ENCODE measurements around the gene NR3C2.

Gene NR3C2

GRCh38 chr4:148073349-148073748, 368.9 kb downstream of the NR3C2 start:
- Histone ChIP-seq H3K79me2 (ENCODE audit: insufficient read depth, low read depth) (no peaks in the 10 kb centered on the region), H3K4me1 (ENCODE audit: low read depth, poor library complexity, severe bottlenecking) (no peaks in the 10 kb centered on the region), H4K20me1 (ENCODE audit: insufficient read depth) (no peaks in the 10 kb centered on the region), H3K9ac (no peak overlapping the region), H2AFZ (ENCODE audit: low read depth) (no peak overlapping the region), H3K36me3 (ENCODE audit: insufficient read depth) (peaks cover 7% of the 10 kb centered on the region), H3K4me2 (no peak overlapping the region), H3K4me3 (IDR thresholded peaks at IDR 0.05; ENCODE audit: insufficient read depth, low read depth, low read length) (no peak overlapping the region), H3K27me3 (ENCODE audit: insufficient read depth, low read depth) (no peaks in the 10 kb centered on the region), H3K27ac (no peak overlapping the region)
- TF ChIP-seq CTCF (conservative IDR thresholded peaks at IDR 0.05; ENCODE audit: low read depth, low read length), result no peak

- H3K36me3 ChIP-seq (ENCODE audit: insufficient read depth), result peaks cover 7% of the 10 kb centered on the region
- H3K4me1 ChIP-seq (ENCODE audit: low read depth, poor library complexity, severe bottlenecking), result no peaks in the 10 kb centered on the region
- H2AFZ ChIP-seq (ENCODE audit: low read depth), result no peak overlapping the region
- H3K4me2 ChIP-seq, result no peak overlapping the region
- no peaks in the 10 kb centered on the region for H4K20me1 ChIP-seq (ENCODE audit: insufficient read depth)
- no peak overlapping the region for H3K9ac ChIP-seq
- H3K27ac ChIP-seq, result no peak overlapping the region
- no peak for TF ChIP-seq CTCF (conservative IDR thresholded peaks at IDR 0.05; ENCODE audit: low read depth, low read length)
- H3K79me2 ChIP-seq (ENCODE audit: insufficient read depth, low read depth), result no peaks in the 10 kb centered on the region
- H3K27me3 ChIP-seq (ENCODE audit: insufficient read depth, low read depth), result no peaks in the 10 kb centered on the region
- no peak overlapping the region for H3K4me3 ChIP-seq (IDR thresholded peaks at IDR 0.05; ENCODE audit: insufficient read depth, low read depth, low read length)
Observed at GRCh38 chr4:148072789-148073188, 369.4 kb downstream of the NR3C2 start.

GRCh38 chr4:148071009-148071408, 371.2 kb downstream of the NR3C2 start:
- H3K4me1 ChIP-seq (ENCODE audit: low read depth, poor library complexity, severe bottlenecking), result no peaks in the 10 kb centered on the region
- H3K27ac ChIP-seq, result no peak overlapping the region
- TF ChIP-seq CTCF (conservative IDR thresholded peaks at IDR 0.05; ENCODE audit: low read depth, low read length), result no peak
- H4K20me1 ChIP-seq (ENCODE audit: insufficient read depth), result no peaks in the 10 kb centered on the region
- H3K27me3 ChIP-seq (ENCODE audit: insufficient read depth, low read depth), result no peaks in the 10 kb centered on the region
- H3K36me3 ChIP-seq (ENCODE audit: insufficient read depth), result peaks cover 7% of the 10 kb centered on the region
- no peak overlapping the region for H3K4me2 ChIP-seq
- H2AFZ ChIP-seq (ENCODE audit: low read depth), result no peak overlapping the region
- no peak overlapping the region for H3K4me3 ChIP-seq (IDR thresholded peaks at IDR 0.05; ENCODE audit: insufficient read depth, low read depth, low read length)
- H3K9ac ChIP-seq, result no peak overlapping the region
- H3K79me2 ChIP-seq (ENCODE audit: insufficient read depth, low read depth), result no peaks in the 10 kb centered on the region

GRCh38 chr4:148069895-148070178, 372.4 kb downstream of the NR3C2 start:
- Histone ChIP-seq H3K4me1 (ENCODE audit: low read depth, poor library complexity, severe bottlenecking) (no peaks in the 10 kb centered on the region), H2AFZ (ENCODE audit: low read depth) (no peak overlapping the region), H3K36me3 (ENCODE audit: insufficient read depth) (peaks cover 11% of the 10 kb centered on the region; the same call in 1 of the 2 replicates), H3K4me3 (IDR thresholded peaks at IDR 0.05; ENCODE audit: insufficient read depth, low read depth, low read length) (no peak overlapping the region), H3K27me3 (ENCODE audit: insufficient read depth, low read depth) (no peaks in the 10 kb centered on the region), H3K27ac (no peak overlapping the region), H3K4me2 (no peak overlapping the region), H4K20me1 (ENCODE audit: insufficient read depth) (no peaks in the 10 kb centered on the region), H3K9ac (no peak overlapping the region), H3K79me2 (ENCODE audit: insufficient read depth, low read depth) (no peaks in the 10 kb centered on the region)
- TF ChIP-seq CTCF (conservative IDR thresholded peaks at IDR 0.05; ENCODE audit: low read depth, low read length), result no peak

Measured in KMS-11 (cell line).